KBM-7 (cell line): ENCODE results near the gene CYP2E1.
"Not testable (repeated sequence)": the region's sequence is repeated elsewhere in the genome, so short reads cannot be mapped to it uniquely, and the experiment has no call there.

ENCODE experiments used
- DNase-seq: peaks from one replicate; pipeline ENCODE4 v3.0.0-alpha.2; 2015
- in situ Hi-C: fragments of 300-500 bp; cut with MboI; formaldehyde crosslinking; loops from 2 replicates; pipeline ENCODE4 v1.14.3; 2020; ENCODE audit warnings: low sequenced_read_pairs, low pct_unique_long_range_greater_than_20kb, mixed read lengths

The CYP2E1 gene

GRCh38 chr10:133526957-133527588, at the start of gene CYP2E1:
TSS of gene CYP2E1 (plus strand) at chr10:133527363. CDS start at chr10:133527396, 33 bp downstream.
- in situ Hi-C loops = no loop called here
- DNase-seq = no peak

DNA sequence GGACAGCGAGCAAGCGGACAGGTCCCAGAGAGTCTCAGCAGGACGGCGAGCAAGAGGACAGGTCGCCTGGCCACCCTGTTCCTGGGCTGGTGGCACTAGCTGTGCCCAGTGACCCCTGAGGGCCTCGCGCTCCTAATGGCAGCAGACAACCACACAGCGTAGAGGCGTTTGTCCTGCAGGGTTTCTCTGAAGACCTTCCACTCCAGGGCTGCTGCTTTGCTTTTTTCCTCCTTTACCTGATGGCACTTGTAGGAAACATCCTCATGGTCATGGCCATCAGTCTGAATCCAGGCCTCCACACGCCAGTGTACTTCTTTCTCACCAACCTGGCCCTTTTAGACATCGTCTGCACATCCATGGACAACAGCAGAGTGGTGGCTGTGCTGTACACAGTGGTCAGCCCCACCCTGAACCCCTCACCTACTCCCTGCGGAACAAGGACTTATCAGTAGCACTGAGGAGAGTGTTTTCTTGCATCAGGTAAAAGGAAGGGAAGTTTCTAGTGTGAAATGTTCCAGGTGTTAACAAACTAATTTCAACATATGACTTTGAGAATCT, 46.0 kb upstream of the CYP2E1 start:
- in situ Hi-C loops = no loop called here
- DNase-seq = no peak

GRCh38 chr10:133481657-133482056, 45.5 kb upstream of the CYP2E1 start:
- no peak for DNase-seq
- in situ Hi-C loops = no loop called here

DNA sequence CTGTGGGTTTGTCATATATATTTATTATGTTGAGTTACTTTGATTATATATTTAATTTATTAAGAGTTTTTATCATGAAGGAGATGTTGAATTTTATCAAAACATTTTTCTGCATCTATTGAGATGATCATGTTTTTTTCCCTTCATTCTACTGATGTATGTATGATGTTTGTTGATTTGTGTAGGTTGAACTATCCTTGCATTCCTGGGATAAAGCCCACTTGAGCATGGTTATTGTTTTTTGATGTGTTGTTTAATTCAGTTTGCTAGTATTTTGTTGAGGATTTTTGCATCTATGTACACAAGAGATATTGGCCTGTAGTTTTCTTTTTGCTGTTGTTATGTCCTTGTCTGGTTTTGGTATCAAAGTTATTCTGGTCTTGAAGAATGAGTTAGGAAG, 42.3 kb upstream of the CYP2E1 start:
- no peak for DNase-seq
- in situ Hi-C loops = no loop called here

- DNase-seq = no peak
- in situ Hi-C loops = no loop called here
These were observed 40.1 kb upstream of the CYP2E1 start for GRCh38 chr10:133487085-133487484.

- in situ Hi-C loops = no loop called here
- no peak for DNase-seq
These were observed 38.8 kb upstream of the CYP2E1 start for GRCh38 chr10:133488354-133488753.

- DNase-seq = no peak
- in situ Hi-C loops = no loop called here
These were observed 37.2 kb upstream of the CYP2E1 start for GRCh38 chr10:133489816-133490588.

DNA sequence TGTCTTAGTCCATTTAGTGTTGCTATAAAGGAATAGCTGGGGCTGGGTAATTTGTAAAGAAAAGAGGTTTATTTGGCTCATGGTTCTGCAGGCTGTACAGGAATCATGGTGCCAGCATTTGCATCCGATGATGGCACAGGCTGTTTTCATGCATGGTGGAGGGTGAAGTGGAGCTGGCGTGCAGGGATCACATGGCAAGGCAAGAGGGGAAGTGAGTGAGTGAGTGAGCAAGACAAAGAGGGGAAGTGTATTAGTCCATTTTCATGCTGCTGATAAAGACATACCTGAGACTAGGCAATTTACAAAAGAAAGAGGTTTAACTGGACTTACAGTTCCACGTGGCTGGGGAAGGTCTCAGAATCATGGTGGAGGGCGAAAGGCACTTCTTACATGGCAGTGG, 33.6 kb upstream of the CYP2E1 start:
- in situ Hi-C loops = not testable (repeated sequence)
- peak; percentile 29 for DNase-seq

- in situ Hi-C loops = not testable (repeated sequence)
- DNase-seq = peak; percentile 51
These were observed 29.8 kb upstream of the CYP2E1 start for GRCh38 chr10:133497363-133497762.

DNA sequence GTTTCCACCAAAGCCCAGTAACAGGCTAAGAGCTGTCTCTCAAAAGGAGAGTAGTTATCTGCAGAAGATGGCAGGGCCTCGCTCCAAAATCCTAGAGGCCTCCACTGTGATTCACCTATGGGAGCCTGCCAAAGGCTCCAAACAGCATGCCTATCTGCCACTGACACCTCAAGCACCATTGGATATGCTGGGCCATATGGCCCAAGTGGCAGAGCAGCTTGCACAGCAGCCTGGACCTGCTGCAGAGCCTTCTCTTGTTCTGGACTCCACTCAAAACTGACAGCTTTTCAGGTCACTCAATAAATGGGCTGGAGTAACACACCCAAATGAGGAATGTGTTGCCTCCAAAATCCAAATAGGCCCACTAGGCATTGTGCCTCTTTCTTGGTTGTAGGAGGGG, 28.0 kb upstream of the CYP2E1 start:
- in situ Hi-C loops, DNase-seq: not testable (repeated sequence)

GRCh38 chr10:133500897-133501296, 26.3 kb upstream of the CYP2E1 start:
- in situ Hi-C loops, DNase-seq: not testable (repeated sequence)

DNA sequence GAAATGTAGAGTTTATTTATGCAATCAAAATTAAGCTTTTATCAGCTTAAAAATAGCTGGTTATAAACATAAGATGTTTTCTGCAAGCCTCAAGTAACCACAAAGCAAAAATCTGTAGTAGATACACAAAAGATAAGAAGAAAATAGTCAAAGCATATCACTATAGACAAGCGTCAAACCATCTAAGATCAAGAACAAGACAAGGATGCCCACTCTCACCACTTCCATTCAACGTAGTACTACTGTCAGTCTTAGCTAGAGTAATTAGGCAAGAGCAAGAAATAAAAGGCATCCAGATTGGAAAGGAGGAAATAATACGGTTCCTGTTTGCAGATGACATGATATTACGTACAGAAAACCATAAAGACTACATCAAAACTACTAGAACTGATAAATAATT, 17.5 kb upstream of the CYP2E1 start:
- no peak for DNase-seq
- in situ Hi-C loops = no loop called here

DNA sequence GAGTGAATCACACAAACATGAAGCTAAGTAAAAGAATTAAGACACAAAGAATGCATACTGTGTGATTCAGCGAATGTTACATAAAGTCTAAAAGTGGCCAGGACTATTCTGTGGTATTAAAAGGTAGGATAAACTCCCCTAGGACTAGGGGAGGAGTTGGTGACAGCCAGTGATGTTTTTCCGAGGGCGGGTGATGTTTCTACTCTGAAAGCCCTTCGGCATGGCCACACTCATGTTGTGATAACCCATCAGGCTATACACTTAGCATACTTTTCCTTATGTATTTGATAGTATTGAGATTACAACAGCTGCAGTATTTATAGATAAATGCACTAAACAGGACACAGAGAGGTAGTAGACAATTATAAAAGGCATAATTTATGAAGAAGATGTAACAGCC, 15.8 kb upstream of the CYP2E1 start:
- DNase-seq = no peak
- in situ Hi-C loops = no loop called here

DNA sequence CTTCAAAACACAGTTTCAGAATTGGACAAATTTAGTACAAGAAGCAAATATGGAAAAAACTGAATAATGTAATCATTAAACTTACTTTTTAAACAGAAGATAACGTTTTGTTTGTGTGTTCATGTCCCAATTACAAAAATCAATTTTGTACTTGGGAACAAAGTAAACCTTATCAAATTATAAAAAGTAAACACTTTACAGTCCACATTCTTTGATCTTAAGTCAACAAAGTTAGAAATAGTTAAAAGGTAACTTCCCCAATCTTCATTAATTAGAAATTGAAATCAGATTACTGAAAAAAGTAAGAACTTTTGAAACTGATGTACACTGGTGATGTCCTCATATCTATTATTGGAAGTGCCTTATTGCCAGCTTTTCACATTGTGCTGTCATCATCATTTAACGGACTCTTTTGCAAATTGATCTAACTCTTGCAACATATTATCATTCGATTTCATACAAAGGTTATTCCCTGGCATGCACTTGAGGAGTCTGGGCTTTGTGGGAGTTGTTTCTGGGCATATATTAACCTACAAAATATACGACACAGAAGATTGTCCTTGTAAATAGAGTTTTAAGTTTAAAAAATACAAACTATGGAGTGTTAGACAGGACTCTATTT, 15.1 kb upstream of the CYP2E1 start:
- in situ Hi-C loops = no loop called here
- DNase-seq = no peak

DNA sequence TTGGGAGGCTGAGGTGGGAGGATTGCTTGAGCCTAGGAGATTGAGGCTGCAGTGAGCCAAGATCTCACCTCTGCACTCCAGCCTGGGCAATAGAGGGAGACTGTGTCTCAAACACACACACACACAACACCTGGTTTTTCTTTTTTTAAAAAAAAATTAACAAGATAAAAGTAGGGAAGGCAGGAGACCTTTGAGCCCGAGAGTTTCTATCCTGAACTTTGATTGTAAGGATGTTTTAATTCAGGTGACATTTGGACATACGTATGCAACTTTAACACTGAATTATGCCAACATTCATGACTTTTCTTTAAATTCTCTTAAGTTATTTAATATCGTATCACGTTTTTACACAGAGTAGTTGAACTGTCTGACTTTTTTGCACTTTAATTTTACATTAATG, 11.7 kb upstream of the CYP2E1 start:
- in situ Hi-C loops = no loop called here

DNA sequence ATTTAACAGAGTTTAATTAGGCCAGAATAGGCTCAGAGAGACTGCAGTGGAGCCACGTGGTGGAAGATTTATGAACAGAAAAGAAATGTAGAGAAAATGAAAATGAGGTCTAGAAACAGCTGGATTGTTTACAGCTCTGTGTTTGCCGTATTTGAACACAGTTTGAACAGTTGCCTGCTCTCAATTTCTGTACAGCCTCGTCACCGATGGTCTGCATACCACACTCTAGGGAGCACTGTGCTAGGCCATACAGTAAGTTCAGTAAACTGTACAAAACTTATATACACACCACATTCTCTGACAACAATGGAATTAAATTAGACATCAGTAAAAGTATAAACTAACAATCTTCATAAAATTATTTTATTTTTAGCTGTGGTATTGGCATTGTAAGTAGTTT, 11.1 kb upstream of the CYP2E1 start:
- no peak for DNase-seq
- in situ Hi-C loops = no loop called here

More for the DNA sequence above, 11.7 kb upstream of the CYP2E1 start:
- DNase-seq = no peak

DNA sequence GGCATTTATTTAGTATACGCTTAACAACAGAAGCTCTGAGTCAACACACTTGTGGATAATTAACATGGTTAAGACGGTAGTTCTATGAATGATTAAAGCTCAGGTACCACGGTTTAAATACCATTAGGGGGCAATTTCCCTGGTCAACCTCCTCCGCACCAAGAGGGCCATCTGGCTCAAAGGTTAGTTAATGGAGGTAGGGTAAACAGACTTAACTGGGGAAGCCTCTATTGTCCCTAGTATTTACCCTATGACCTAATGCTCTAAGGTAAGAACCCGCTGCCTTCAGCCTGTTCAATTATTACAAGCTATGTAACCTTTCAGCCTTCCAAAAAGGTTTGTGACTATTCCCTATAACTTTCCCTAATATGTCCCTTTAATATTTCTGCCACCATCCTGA, 8.6 kb upstream of the CYP2E1 start:
- DNase-seq, in situ Hi-C loops: not testable (repeated sequence)

DNA sequence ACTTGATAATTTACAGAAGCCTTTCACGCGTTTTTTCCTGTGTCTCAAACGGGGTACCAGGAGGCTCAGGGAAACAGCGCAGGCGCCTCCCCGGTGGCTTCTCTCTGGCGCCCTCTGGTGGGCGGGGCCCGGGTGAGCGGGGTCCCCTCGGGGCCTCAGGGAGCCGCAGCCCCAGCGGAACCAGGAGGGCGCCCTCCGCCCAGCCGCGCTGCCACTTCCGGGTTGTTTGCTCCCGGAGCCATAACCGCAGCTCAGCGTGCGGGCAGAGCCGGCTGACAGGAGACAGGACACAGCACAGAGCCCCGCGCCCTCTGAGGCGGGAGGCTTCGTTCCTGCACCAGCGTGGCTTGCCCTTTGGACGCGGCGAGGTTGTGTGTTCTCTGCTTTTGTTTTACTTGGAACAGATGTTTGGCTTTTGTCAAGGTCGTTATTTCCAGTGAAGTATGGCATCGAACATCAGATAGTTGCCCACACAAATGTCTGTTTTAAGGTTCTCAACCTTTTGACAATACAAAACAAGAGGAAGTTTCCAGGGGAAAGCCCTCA, 6.9 kb upstream of the CYP2E1 start:
- DNase-seq = peak; percentile 93
- in situ Hi-C loops = no loop called here

- in situ Hi-C loops = no loop called here
- no peak for DNase-seq
These were observed 3.4 kb upstream of the CYP2E1 start for GRCh38 chr10:133523631-133524203.
